ENCODE measurements around the gene HRH1.

The HRH1 gene

GRCh38 chr3:11186771-11187191 is 32.5 kb downstream of the HRH1 start:
- TF ChIP-seq CTCF (conservative IDR thresholded peaks at IDR 0.05; ENCODE audit: low read depth, low read length) = no peak
- DNase-seq (ENCODE audit: low read depth) = no peak
- no peak overlapping the region for H3K4me3 ChIP-seq (ENCODE audit: low read depth, low read length)

- no peak overlapping the region for H3K4me3 ChIP-seq (ENCODE audit: low read depth, low read length)
- peak; percentile 47 for DNase-seq (ENCODE audit: low read depth)
- no peak for TF ChIP-seq CTCF (conservative IDR thresholded peaks at IDR 0.05; ENCODE audit: low read depth, low read length)
Measured at GRCh38 chr3:11187681-11188080, 33.4 kb downstream of the HRH1 start.

- no peak overlapping the region for H3K4me3 ChIP-seq (ENCODE audit: low read depth, low read length)
- no peak for TF ChIP-seq CTCF (conservative IDR thresholded peaks at IDR 0.05; ENCODE audit: low read depth, low read length)
- DNase-seq (ENCODE audit: low read depth) = no peak
Measured at GRCh38 chr3:11188231-11188630, 33.9 kb downstream of the HRH1 start.

GRCh38 chr3:11195201-11195600 is 40.9 kb downstream of the HRH1 start:
- TF ChIP-seq CTCF (conservative IDR thresholded peaks at IDR 0.05; ENCODE audit: low read depth, low read length) = no peak
- no peak overlapping the region for H3K4me3 ChIP-seq (ENCODE audit: low read depth, low read length)
- no peak for DNase-seq (ENCODE audit: low read depth)

DNA sequence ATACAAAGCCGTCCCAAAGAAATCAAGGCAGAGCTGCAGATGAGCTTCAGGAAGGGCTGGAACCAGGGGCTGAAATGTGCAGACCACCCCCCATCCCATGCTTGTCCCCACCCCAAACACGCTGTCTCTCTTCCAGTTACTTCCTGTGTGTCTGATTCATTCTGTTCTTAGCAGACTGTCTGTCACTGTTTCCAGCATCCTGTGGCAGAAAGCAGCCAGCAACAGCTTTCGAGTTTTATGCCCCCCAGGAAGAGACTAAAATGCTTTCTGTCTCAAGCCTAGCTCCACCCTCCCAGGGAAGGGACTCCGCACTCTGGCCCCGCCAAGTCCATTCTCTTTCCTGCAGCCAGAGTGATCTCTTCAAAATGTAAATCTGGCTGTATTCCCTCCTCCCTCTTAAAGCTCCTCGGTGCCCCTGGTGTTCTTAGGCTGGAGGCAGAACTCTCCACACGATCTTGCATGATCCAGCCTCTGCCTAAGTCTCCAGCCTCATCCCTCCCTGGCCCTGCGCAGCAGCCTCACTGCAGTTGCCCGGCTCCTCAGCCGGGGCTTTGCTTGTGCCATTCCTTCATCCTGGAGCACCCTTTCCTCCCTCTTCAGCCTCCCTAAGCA is 41.5 kb downstream of the HRH1 start:
- H3K4me3 ChIP-seq (ENCODE audit: low read depth, low read length) = peak overlapping the region; percentile 14
- peak; percentile 70 for DNase-seq (ENCODE audit: low read depth)
- TF ChIP-seq CTCF (conservative IDR thresholded peaks at IDR 0.05; ENCODE audit: low read depth, low read length) = no peak

DNA sequence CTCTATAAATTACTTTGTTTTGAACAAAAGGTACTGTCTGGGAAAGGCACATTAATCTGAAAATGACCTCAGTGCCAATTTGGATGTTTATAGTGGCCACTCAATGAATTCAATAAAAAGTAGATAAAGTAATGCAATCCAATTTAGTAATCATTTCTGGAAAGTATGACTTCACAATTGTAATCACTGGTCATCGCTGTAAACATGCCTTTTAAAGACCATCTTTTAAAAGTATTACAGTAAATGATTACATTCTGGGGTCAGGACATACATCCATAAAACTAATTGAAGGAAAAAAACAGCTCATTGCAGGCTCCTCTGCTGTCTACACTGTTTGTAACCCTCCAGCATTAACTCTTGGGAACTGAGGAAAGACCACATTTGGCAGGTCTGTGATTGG is 43.2 kb downstream of the HRH1 start:
- no peak for TF ChIP-seq CTCF (conservative IDR thresholded peaks at IDR 0.05; ENCODE audit: low read depth, low read length)

DNA sequence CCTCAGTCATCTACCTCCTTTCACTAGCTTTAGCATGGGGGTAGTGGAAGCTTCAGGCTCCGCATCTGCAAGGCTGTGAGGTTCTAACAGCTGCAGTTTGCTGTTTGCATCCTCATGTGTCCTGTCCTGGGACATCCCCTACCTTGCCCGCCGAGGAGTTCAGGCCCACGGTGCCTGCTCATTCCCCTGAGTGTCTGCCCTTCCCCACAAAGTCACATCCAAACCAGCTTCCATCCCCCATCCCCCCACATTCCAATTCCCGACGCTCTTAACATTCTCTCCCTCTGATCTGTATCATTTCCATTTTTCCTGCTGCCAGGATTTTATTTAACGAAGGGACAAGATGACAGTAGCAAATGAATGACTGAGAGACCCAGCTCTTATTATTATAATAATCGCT is 43.8 kb downstream of the HRH1 start:
- no peak for DNase-seq (ENCODE audit: low read depth)
- no peak for TF ChIP-seq CTCF (conservative IDR thresholded peaks at IDR 0.05; ENCODE audit: low read depth, low read length)

More for the DNA sequence above, 43.2 kb downstream of the HRH1 start:
- no peak overlapping the region for H3K4me3 ChIP-seq (ENCODE audit: low read depth, low read length)
- DNase-seq (ENCODE audit: low read depth) = no peak

More for the DNA sequence above, 43.8 kb downstream of the HRH1 start:
- no peak overlapping the region for H3K4me3 ChIP-seq (ENCODE audit: low read depth, low read length)

All from choroid plexus epithelial cell (primary cell).